ES-I3 (cell line): ENCODE results near the gene RPN1.
"Not testable (repeated sequence)": the region's sequence is repeated elsewhere in the genome, so short reads cannot be mapped to it uniquely, and the experiment has no call there.

Source experiments
- H3K36me3 ChIP-seq: 2 replicates; pipeline ENCODE4 v1.6.1; 2013; ENCODE audit warnings: mild to moderate bottlenecking, low read length, control low read depth, moderate library complexity; ENCODE audit not compliant: insufficient read depth
- H3K4me1 ChIP-seq: 2 replicates; pipeline ENCODE4 v1.6.1; 2013; ENCODE audit warnings: mild to moderate bottlenecking, control low read depth, low read length; ENCODE audit not compliant: insufficient read depth
- H3K9ac ChIP-seq: 2 replicates; pipeline ENCODE4 v1.6.1; 2013; ENCODE audit warnings: low read depth, mild to moderate bottlenecking, low read length, moderate library complexity
- H3K9me3 ChIP-seq: 2 replicates; pipeline ENCODE4 v1.6.1; 2013; ENCODE audit warnings: mild to moderate bottlenecking, low read length, moderate library complexity; ENCODE audit not compliant: control insufficient read depth, insufficient read depth

The RPN1 gene

GRCh38 chr3:128587391-128587790, 63.2 kb downstream of the RPN1 start:
- Histone ChIP-seq H3K9ac (no peak overlapping the region), H3K36me3 (no peaks in the 10 kb centered on the region), H3K4me1 (no peaks in the 10 kb centered on the region), H3K9me3 (no peaks in the 10 kb centered on the region; the same call in 1 of the 2 replicates)

GRCh38 chr3:128586932-128587331, 63.7 kb downstream of the RPN1 start:
- H3K4me1 ChIP-seq, H3K9me3 ChIP-seq, H3K9ac ChIP-seq, H3K36me3 ChIP-seq: not testable (repeated sequence)

- not testable (repeated sequence) for H3K36me3 ChIP-seq, H3K4me1 ChIP-seq, H3K9me3 ChIP-seq, H3K9ac ChIP-seq
These were observed 64.2 kb downstream of the RPN1 start for GRCh38 chr3:128586391-128586790.

GRCh38 chr3:128585974-128586373, 64.6 kb downstream of the RPN1 start:
- no peaks in the 10 kb centered on the region; the same call in 1 of the 2 replicates for H3K9me3 ChIP-seq
- no peaks in the 10 kb centered on the region for H3K36me3 ChIP-seq
- no peaks in the 10 kb centered on the region for H3K4me1 ChIP-seq
- H3K9ac ChIP-seq: no peak overlapping the region

GRCh38 chr3:128585189-128585588, 65.4 kb downstream of the RPN1 start:
- no peaks in the 10 kb centered on the region for H3K36me3 ChIP-seq
- H3K9ac ChIP-seq: no peak overlapping the region
- H3K9me3 ChIP-seq: no peaks in the 10 kb centered on the region; the same call in 1 of the 2 replicates
- H3K4me1 ChIP-seq: no peaks in the 10 kb centered on the region

GRCh38 chr3:128584412-128585020, 66.1 kb downstream of the RPN1 start:
- no peaks in the 10 kb centered on the region; the same call in 1 of the 2 replicates for H3K36me3 ChIP-seq
- no peak overlapping the region for H3K9ac ChIP-seq
- H3K4me1 ChIP-seq: no peaks in the 10 kb centered on the region
- peaks cover 2% of the 10 kb centered on the region; the same call in 1 of the 2 replicates for H3K9me3 ChIP-seq

GRCh38 chr3:128581566-128581965, 69.1 kb downstream of the RPN1 start:
- Histone ChIP-seq H3K4me1 (peaks cover 13% of the 10 kb centered on the region), H3K9me3 (0 out of 2 replicates have a peak, but pooled peaks cover 2% of the 10 kb centered on the region), H3K36me3 (no peaks in the 10 kb centered on the region; the same call in 1 of the 2 replicates), H3K9ac (no peak overlapping the region)

- peaks cover 13% of the 10 kb centered on the region for H3K4me1 ChIP-seq
- H3K9me3 ChIP-seq: 0 out of 2 replicates have a peak, but pooled peaks cover 2% of the 10 kb centered on the region
- H3K9ac ChIP-seq: no peak overlapping the region
- H3K36me3 ChIP-seq: no peaks in the 10 kb centered on the region; the same call in 1 of the 2 replicates
These were observed 70.7 kb downstream of the RPN1 start for GRCh38 chr3:128579927-128580326.

- Histone ChIP-seq H3K4me1 (peaks cover 16% of the 10 kb centered on the region), H3K9ac (no peak overlapping the region), H3K36me3 (no peaks in the 10 kb centered on the region; the same call in 1 of the 2 replicates), H3K9me3 (0 out of 2 replicates have a peak, but pooled peaks cover 2% of the 10 kb centered on the region)
These were observed 72.3 kb downstream of the RPN1 start for GRCh38 chr3:128578346-128578745.

- Histone ChIP-seq H3K9ac (no peak overlapping the region), H3K4me1 (peaks cover 22% of the 10 kb centered on the region), H3K36me3 (no peaks in the 10 kb centered on the region; the same call in 1 of the 2 replicates), H3K9me3 (0 out of 2 replicates have a peak, but pooled peaks cover 2% of the 10 kb centered on the region)
These were observed 72.9 kb downstream of the RPN1 start for GRCh38 chr3:128577711-128578110.

GRCh38 chr3:128576290-128576689, 74.3 kb downstream of the RPN1 start:
- no peak overlapping the region for H3K9ac ChIP-seq
- H3K4me1 ChIP-seq: peaks cover 28% of the 10 kb centered on the region
- no peaks in the 10 kb centered on the region; the same call in 1 of the 2 replicates for H3K36me3 ChIP-seq
- H3K9me3 ChIP-seq: 0 out of 2 replicates have a peak, but pooled peaks cover 2% of the 10 kb centered on the region

- no peak overlapping the region for H3K9ac ChIP-seq
- 0 out of 2 replicates have a peak, but pooled peaks cover 2% of the 10 kb centered on the region for H3K9me3 ChIP-seq
- H3K36me3 ChIP-seq: no peaks in the 10 kb centered on the region; the same call in 1 of the 2 replicates
- H3K4me1 ChIP-seq: peaks cover 28% of the 10 kb centered on the region
These were observed 74.8 kb downstream of the RPN1 start for GRCh38 chr3:128575777-128576176.

GRCh38 chr3:128573707-128574162, 76.9 kb downstream of the RPN1 start:
- H3K4me1 ChIP-seq: peaks cover 32% of the 10 kb centered on the region
- no peaks in the 10 kb centered on the region for H3K36me3 ChIP-seq
- H3K9ac ChIP-seq: no peak overlapping the region
- no peaks in the 10 kb centered on the region for H3K9me3 ChIP-seq

- Histone ChIP-seq H3K9me3 (no peaks in the 10 kb centered on the region), H3K9ac (no peak overlapping the region), H3K4me1 (peaks cover 29% of the 10 kb centered on the region)
These were observed 77.5 kb downstream of the RPN1 start for GRCh38 chr3:128573160-128573559.

GRCh38 chr3:128572644-128573105, 77.9 kb downstream of the RPN1 start:
- H3K4me1 ChIP-seq: peaks cover 29% of the 10 kb centered on the region
- H3K9me3 ChIP-seq: no peaks in the 10 kb centered on the region
- no peaks in the 10 kb centered on the region for H3K36me3 ChIP-seq
- H3K9ac ChIP-seq: no peak overlapping the region

More at GRCh38 chr3:128573160-128573559, 77.5 kb downstream of the RPN1 start:
- no peaks in the 10 kb centered on the region for H3K36me3 ChIP-seq
